ENCODE results near the gene BEST2. TPM values are rescaled to one million over a fixed set of nuclear protein-coding genes. Genes with fewer than 3 reads are reported as not detected.
"Not testable (repeated sequence)": the region's sequence is repeated elsewhere in the genome, so short reads cannot be mapped to it uniquely, and the experiment has no call there.

BEST2 gene
- total RNA-seq, 1 donor from 2014 or later = not detected

- Mint-ChIP-seq H3K27ac (ENCODE audit: unreplicated experiment) (no peak overlapping the region), H3K27me3 (ENCODE audit: unreplicated experiment) (no peaks in the 10 kb centered on the region), H3K4me3 (ENCODE audit: unreplicated experiment) (no peak overlapping the region), H3K4me1 (ENCODE audit: low read depth, unreplicated experiment) (no peaks in the 10 kb centered on the region), H3K36me3 (ENCODE audit: unreplicated experiment) (no peaks in the 10 kb centered on the region), H3K9me3 (ENCODE audit: unreplicated experiment) (peaks cover 2% of the 10 kb centered on the region)
- DNase-seq = no peak
- no peak for TF ChIP-seq CTCF (IDR thresholded peaks at IDR 0.05; ENCODE audit: partially characterized antibody, unreplicated experiment)
Observed at GRCh38 chr19:12708641-12709040, 43.0 kb upstream of the BEST2 start.

DNA sequence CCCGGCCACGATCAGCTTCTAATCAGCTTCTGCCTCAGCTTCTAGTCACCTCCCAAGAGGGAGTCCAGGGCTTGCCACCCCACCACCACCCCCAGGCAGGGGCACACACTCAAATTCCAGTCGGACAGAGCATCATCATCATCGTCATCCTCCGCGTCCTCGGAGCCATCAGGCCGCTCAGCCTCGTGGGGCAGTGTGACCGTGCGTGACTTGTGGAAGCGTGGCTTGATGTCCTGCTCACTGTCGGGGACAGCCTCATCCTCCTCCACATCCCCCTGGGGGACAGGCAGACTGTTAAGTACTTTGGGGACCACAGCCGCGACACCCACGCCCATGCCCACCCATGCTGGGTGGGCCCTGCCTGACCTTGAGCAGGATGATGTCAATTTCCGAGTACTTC is 40.4 kb upstream of the BEST2 start:
- TF ChIP-seq CTCF (IDR thresholded peaks at IDR 0.05; ENCODE audit: partially characterized antibody, unreplicated experiment) = no peak
- no peak overlapping the region for H3K27ac Mint-ChIP-seq (ENCODE audit: unreplicated experiment)
- DNase-seq = no peak
- no peaks in the 10 kb centered on the region for H3K36me3 Mint-ChIP-seq (ENCODE audit: unreplicated experiment)
- no peaks in the 10 kb centered on the region for H3K9me3 Mint-ChIP-seq (ENCODE audit: unreplicated experiment)
- no peaks in the 10 kb centered on the region for H3K27me3 Mint-ChIP-seq (ENCODE audit: unreplicated experiment)
- H3K4me1 Mint-ChIP-seq (ENCODE audit: low read depth, unreplicated experiment) = no peaks in the 10 kb centered on the region
- no peak overlapping the region for H3K4me3 Mint-ChIP-seq (ENCODE audit: unreplicated experiment)

DNA sequence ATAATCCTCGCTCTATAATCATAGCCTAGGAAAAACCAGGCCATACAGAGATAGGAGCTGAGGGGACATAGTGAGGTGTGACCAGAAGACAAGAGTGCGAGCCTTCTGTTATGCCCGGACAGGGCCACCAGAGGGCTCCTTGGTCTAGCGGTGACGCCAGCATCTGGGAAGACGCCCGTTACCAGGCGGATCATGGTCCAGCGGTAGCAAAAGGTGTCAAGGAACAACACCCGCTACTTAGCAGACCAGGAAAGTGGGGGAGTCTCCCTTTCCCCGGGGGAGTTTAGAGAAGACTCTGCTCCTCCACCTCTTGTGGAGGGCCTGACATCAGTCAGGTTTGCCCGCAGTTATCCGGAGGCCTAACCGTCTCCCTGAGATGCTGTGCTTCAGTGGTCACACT is 39.5 kb upstream of the BEST2 start:
- DNase-seq = peak; percentile 61
- not testable (repeated sequence) for H3K27me3 Mint-ChIP-seq (ENCODE audit: unreplicated experiment); H3K9me3 Mint-ChIP-seq (ENCODE audit: unreplicated experiment)

GRCh38 chr19:12713304-12713703 is 38.3 kb upstream of the BEST2 start:
- not testable (repeated sequence) for H3K4me3 Mint-ChIP-seq (ENCODE audit: unreplicated experiment); H3K27ac Mint-ChIP-seq (ENCODE audit: unreplicated experiment); H3K36me3 Mint-ChIP-seq (ENCODE audit: unreplicated experiment); H3K9me3 Mint-ChIP-seq (ENCODE audit: unreplicated experiment); H3K27me3 Mint-ChIP-seq (ENCODE audit: unreplicated experiment); H3K4me1 Mint-ChIP-seq (ENCODE audit: low read depth, unreplicated experiment); DNase-seq

More for the DNA sequence above, 39.5 kb upstream of the BEST2 start:
- not testable (repeated sequence) for H3K36me3 Mint-ChIP-seq (ENCODE audit: unreplicated experiment); H3K4me3 Mint-ChIP-seq (ENCODE audit: unreplicated experiment); H3K4me1 Mint-ChIP-seq (ENCODE audit: low read depth, unreplicated experiment)
- TF ChIP-seq CTCF (IDR thresholded peaks at IDR 0.05; ENCODE audit: partially characterized antibody, unreplicated experiment) = peak; percentile 40
- H3K27ac Mint-ChIP-seq (ENCODE audit: unreplicated experiment) = peak overlapping the region; percentile 57

GRCh38 chr19:12715102-12715501 is 36.5 kb upstream of the BEST2 start:
- TF ChIP-seq CTCF (IDR thresholded peaks at IDR 0.05; ENCODE audit: partially characterized antibody, unreplicated experiment) = no peak
- no peak overlapping the region for H3K4me3 Mint-ChIP-seq (ENCODE audit: unreplicated experiment)
- no peaks in the 10 kb centered on the region for H3K36me3 Mint-ChIP-seq (ENCODE audit: unreplicated experiment)
- no peak overlapping the region for H3K27ac Mint-ChIP-seq (ENCODE audit: unreplicated experiment)
- H3K9me3 Mint-ChIP-seq (ENCODE audit: unreplicated experiment) = peaks cover 5% of the 10 kb centered on the region
- DNase-seq = no peak
- peaks cover 1% of the 10 kb centered on the region for H3K27me3 Mint-ChIP-seq (ENCODE audit: unreplicated experiment)
- H3K4me1 Mint-ChIP-seq (ENCODE audit: low read depth, unreplicated experiment) = no peaks in the 10 kb centered on the region

GRCh38 chr19:12715929-12716328 is 35.7 kb upstream of the BEST2 start:
- no peaks in the 10 kb centered on the region for H3K36me3 Mint-ChIP-seq (ENCODE audit: unreplicated experiment)
- peaks cover 5% of the 10 kb centered on the region for H3K27me3 Mint-ChIP-seq (ENCODE audit: unreplicated experiment)
- H3K9me3 Mint-ChIP-seq (ENCODE audit: unreplicated experiment) = peaks cover 8% of the 10 kb centered on the region
- peaks cover 3% of the 10 kb centered on the region for H3K4me1 Mint-ChIP-seq (ENCODE audit: low read depth, unreplicated experiment)
- H3K4me3 Mint-ChIP-seq (ENCODE audit: unreplicated experiment) = no peak overlapping the region
- TF ChIP-seq CTCF (IDR thresholded peaks at IDR 0.05; ENCODE audit: partially characterized antibody, unreplicated experiment) = no peak
- H3K27ac Mint-ChIP-seq (ENCODE audit: unreplicated experiment) = peak overlapping the region; percentile 28
- DNase-seq = no peak

All from glutamatergic neuron (in vitro differentiated cells).